ENCODE measurements around the gene NFKBIB. TPM values are rescaled to one million over a fixed set of nuclear protein-coding genes. Genes with fewer than 3 reads are reported as not detected.

NFKBIB gene
- total and polyA plus RNA-seq, 2 of the 13 experiments (the other 11 are each of a cell fraction or from before 2014, with no cell fraction given): 8.6 to 14.9 TPM

DNA sequence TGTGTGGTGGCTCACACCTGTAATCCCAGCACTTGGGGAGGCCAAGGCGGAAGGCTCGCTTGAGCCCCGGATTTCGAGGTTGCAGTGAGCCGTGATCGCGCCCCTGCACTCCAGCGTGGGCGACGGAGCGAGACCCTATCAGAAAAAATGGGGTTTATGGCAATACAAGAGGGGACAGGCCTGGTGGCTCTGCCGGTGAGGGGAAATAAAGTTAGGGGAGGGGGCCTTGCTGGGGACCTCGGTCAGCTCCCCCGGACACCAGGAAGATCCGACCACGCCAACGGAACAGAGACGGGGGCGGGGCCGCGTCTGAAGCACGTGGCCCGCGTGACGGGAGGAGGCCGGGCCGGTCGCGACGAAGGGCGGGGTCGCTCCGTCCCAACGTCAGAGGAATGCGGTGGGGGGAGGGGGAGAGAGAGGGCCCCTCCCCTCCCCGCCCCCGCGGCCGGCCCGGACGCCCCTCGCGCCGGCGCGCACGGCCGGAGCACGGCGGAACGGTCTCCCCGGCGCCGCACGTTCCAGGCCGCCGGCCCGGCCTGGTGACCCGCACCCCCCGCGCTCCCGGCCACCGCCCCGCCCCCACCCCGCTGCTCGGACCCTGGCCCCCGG, 48.0 kb upstream of the NFKBIB start (continued):
- TF ChIP-seq THAP9 (CRISPR knock-in tag; IDR thresholded peaks at IDR 0.05; ENCODE audit: borderline replicate concordance) (no peak), ZNF232 (CRISPR knock-in tag; IDR thresholded peaks at IDR 0.05; ENCODE audit: borderline replicate concordance) (no peak), HNF1B (CRISPR knock-in tag; IDR thresholded peaks at IDR 0.05) (0 out of 2 replicates have a peak, but pooled peaks have one; percentile 13), NCOR1 (IDR thresholded peaks at IDR 0.05; ENCODE audit: borderline replicate concordance, low read length) (no peak), RELA (CRISPR knock-in tag; IDR thresholded peaks at IDR 0.05) (no peak), ZSCAN29 (CRISPR knock-in tag; conservative IDR thresholded peaks at IDR 0.05) (no peak), JUND (CRISPR knock-in tag; IDR thresholded peaks at IDR 0.05) (no peak), PRPF4 (IDR thresholded peaks at IDR 0.05; ENCODE audit: low read depth, low read length, poor library complexity, severe bottlenecking) (peak; percentile 57), ZBTB7B (CRISPR knock-in tag; IDR thresholded peaks at IDR 0.05) (0 out of 2 replicates have a peak, but pooled peaks have one; percentile 36), MED1 (CRISPR knock-in tag; IDR thresholded peaks at IDR 0.05) (peak; percentile 70), ZNF746 (CRISPR knock-in tag; IDR thresholded peaks at IDR 0.05) (no peak)
- TF ChIP-seq, protein P1, sequence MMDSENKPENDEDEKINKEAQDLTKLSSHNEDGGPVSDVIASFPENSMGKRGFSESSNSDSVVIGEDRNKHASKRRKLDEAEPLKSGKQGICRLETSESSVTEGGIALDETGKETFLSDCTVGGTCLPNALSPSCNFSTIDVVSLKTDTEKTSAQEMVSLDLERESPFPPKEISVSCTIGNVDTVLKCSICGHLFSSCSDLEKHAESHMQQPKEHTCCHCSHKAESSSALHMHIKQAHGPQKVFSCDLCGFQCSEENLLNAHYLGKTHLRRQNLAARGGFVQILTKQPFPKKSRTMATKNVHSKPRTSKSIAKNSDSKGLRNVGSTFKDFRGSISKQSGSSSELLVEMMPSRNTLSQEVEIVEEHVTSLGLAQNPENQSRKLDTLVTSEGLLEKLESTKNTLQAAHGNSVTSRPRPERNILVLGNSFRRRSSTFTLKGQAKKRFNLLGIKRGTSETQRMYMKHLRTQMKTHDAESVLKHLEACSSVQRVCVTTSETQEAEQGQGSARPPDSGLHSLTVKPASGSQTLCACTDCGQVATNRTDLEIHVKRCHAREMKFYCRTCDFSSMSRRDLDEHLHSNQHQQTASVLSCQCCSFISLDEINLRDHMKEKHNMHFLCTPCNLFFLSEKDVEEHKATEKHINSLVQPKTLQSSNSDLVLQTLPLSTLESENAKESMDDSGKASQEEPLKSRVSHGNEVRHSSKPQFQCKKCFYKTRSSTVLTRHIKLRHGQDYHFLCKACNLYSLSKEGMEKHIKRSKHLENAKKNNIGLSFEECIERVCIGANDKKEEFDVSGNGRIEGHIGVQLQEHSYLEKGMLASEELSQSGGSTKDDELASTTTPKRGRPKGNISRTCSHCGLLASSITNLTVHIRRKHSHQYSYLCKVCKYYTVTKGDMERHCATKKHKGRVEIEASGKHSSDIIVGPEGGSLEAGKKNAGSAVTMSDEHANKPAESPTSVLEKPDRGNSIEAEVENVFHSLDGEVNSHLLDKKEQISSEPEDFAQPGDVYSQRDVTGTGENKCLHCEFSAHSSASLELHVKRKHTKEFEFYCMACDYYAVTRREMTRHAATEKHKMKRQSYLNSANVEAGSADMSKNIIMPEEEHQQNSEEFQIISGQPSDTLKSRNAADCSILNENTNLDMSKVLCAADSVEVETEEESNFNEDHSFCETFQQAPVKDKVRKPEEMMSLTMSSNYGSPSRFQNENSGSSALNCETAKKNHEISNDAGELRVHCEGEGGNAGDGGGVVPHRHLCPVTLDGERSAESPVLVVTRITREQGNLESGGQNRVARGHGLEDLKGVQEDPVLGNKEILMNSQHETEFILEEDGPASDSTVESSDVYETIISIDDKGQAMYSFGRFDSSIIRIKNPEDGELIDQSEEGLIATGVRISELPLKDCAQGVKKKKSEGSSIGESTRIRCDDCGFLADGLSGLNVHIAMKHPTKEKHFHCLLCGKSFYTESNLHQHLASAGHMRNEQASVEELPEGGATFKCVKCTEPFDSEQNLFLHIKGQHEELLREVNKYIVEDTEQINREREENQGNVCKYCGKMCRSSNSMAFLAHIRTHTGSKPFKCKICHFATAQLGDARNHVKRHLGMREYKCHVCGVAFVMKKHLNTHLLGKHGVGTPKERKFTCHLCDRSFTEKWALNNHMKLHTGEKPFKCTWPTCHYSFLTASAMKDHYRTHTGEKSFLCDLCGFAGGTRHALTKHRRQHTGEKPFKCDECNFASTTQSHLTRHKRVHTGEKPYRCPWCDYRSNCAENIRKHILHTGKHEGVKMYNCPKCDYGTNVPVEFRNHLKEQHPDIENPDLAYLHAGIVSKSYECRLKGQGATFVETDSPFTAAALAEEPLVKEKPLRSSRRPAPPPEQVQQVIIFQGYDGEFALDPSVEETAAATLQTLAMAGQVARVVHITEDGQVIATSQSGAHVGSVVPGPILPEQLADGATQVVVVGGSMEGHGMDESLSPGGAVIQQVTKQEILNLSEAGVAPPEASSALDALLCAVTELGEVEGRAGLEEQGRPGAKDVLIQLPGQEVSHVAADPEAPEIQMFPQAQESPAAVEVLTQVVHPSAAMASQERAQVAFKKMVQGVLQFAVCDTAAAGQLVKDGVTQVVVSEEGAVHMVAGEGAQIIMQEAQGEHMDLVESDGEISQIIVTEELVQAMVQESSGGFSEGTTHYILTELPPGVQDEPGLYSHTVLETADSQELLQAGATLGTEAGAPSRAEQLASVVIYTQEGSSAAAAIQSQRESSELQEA (CRISPR knock-in tag; IDR thresholded peaks at IDR 0.05; ENCODE audit: not compliant biosample characterization): peak; percentile 15
- TF ChIP-seq, protein P2, sequence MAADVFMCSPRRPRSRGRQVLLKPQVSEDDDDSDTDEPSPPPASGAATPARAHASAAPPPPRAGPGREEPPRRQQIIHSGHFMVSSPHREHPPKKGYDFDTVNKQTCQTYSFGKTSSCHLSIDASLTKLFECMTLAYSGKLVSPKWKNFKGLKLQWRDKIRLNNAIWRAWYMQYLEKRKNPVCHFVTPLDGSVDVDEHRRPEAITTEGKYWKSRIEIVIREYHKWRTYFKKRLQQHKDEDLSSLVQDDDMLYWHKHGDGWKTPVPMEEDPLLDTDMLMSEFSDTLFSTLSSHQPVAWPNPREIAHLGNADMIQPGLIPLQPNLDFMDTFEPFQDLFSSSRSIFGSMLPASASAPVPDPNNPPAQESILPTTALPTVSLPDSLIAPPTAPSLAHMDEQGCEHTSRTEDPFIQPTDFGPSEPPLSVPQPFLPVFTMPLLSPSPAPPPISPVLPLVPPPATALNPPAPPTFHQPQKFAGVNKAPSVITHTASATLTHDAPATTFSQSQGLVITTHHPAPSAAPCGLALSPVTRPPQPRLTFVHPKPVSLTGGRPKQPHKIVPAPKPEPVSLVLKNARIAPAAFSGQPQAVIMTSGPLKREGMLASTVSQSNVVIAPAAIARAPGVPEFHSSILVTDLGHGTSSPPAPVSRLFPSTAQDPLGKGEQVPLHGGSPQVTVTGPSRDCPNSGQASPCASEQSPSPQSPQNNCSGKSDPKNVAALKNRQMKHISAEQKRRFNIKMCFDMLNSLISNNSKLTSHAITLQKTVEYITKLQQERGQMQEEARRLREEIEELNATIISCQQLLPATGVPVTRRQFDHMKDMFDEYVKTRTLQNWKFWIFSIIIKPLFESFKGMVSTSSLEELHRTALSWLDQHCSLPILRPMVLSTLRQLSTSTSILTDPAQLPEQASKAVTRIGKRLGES (CRISPR knock-in tag; IDR thresholded peaks at IDR 0.05; ENCODE audit: borderline replicate concordance): no peak
